Stomach (tissue), 9 donors: ENCODE results near the gene KLHL2. TPM values are rescaled to one million over a fixed set of nuclear protein-coding genes. Genes with fewer than 3 reads are reported as not detected.

Experiments used
- DNase-seq, 2 donors: peaks; one replicate each; pipeline versions ENCODE4 v3.0.0 to v3.0.0-alpha.2; 2013 to 2019
- H3K27ac ChIP-seq, 5 donors: fragments of 200-600 bp in 4 of 5; sonication (generic) in 4 of 5; one replicate each; pipeline ENCODE4 v1.5.1; 2013 to 2019; ENCODE audit warnings: mild to moderate bottlenecking in 1 of 5, moderate library complexity in 1 of 5
- H3K27me3 ChIP-seq, 3 donors: fragments of 200-600 bp; sonication (generic); one replicate each; pipeline ENCODE4 v1.5.1; 2017 to 2019; ENCODE audit warnings: mixed run types in 1 of 3
- H3K36me3 ChIP-seq, 4 donors: fragments of 200-600 bp; sonication (generic); 1 replicate in 3 of 4; 2 replicates in 1 of 4; pipeline ENCODE4 v1.5.1; 2016 to 2019
- H3K4me1 ChIP-seq, 4 donors: fragments of 200-600 bp; sonication (generic); one replicate each; pipeline ENCODE4 v1.5.1; 2016 to 2019
- H3K4me3 ChIP-seq, 4 donors: fragments of 200-600 bp; sonication (generic) in 3 of 4; one replicate each; pipeline ENCODE4 v1.5.1; 2016 to 2019; ENCODE audit warnings: mild to moderate bottlenecking in 1 of 4
- H3K9me3 ChIP-seq, 4 donors: fragments of 200-600 bp; sonication (generic); one replicate each; pipeline ENCODE4 v1.5.1; 2016 to 2019
- CTCF ChIP-seq, 7 experiments: fragments of 450-650 bp in 4 of 7; fragments of 200-600 bp in 3 of 7; sonication (generic) in 3 of 7; IDR thresholded peaks; one replicate each; pipeline ENCODE4 v1.5.1; 2016 to 2019; ENCODE audit warnings: antibody characterized with exemption in 7 of 7, control low read depth in 2 of 7, mild to moderate bottlenecking in 1 of 7
- EP300 ChIP-seq: sonication (generic); formaldehyde crosslinking; IDR thresholded peaks from one replicate; pipeline ENCODE4 v1.6.1; 2017; ENCODE audit warnings: antibody characterized with exemption
- POLR2A ChIP-seq, 4 donors: fragments of 450-650 bp; IDR thresholded peaks; one replicate each; pipeline ENCODE4 v1.6.1; 2016; ENCODE audit warnings: antibody characterized with exemption in 4 of 4, control low read depth in 2 of 4, mild to moderate bottlenecking in 1 of 4, moderate library complexity in 1 of 4
- POLR2AphosphoS5 ChIP-seq, 3 donors: sonication (generic); formaldehyde crosslinking; IDR thresholded peaks; one replicate each; pipeline ENCODE4 v1.6.1; 2016; ENCODE audit warnings: antibody characterized with exemption in 3 of 3
- WGBS, 5 donors: extraction: QIAGEN DNeasy Blood & Tissue Kit in 3 of 5; methylation state at CpG; one replicate each; pipeline versions ENCODE4 v1.1.5 to v1.1.7; 2013 to 2018; 5-methylcytosine and 5-hydroxymethylcytosine counted together
- intact Hi-C: fragments of 100-400 bp; cut with DNase I; formaldehyde crosslinking; loops from one replicate; pipeline ENCODE4 v1.15.1; 2023; ENCODE audit warnings: low total_unique reads
- polyA plus RNA-seq, 3 donors: library from polyadenylated mRNA; stranded (reverse); fragments of 200-250 nt; gene quantifications; one replicate each; pipeline ENCODE4 v1.2.3, GENCODE V29; 2013
- total RNA-seq, 5 donors: library from RNA; depleted of rRNA; stranded (reverse); fragments of >200 nt; gene quantifications; one replicate each; pipeline versions ENCODE4 v1.1.0 to v1.2.3, GENCODE V29; 2014 to 2016
- donor health status: healthy with polysubstance abuse.
- donor health status: Bipolar disorder and iron deficiency.
- donor health status: healthy.

Gene KLHL2
- total and polyA plus RNA-seq, 8 donors: 11.1 to 34.3 (median 15.1) TPM

- Histone ChIP-seq H3K27me3 (no peaks in the 10 kb centered on the region), H3K4me1 (peaks cover 12 to 60% (median 27%) of the 10 kb centered on the region in 4 donors), H3K36me3 (no peaks in the 10 kb centered on the region), H3K4me3 (peak overlapping the region; percentile 79 to 92 (median 86)), H3K27ac (peak overlapping the region; percentile 74 to 98 (median 91)), H3K9me3 (no peaks in the 10 kb centered on the region)
- intact Hi-C loops: no loop called here
- 0 to 1% (median 0%) methylated on average over 5 to 28 of the region's 28 CpGs for WGBS, 5 donors
- no peak for DNase-seq
- TF ChIP-seq POLR2AphosphoS5 (IDR thresholded peaks at IDR 0.05) (no peak), EP300 (no peak), CTCF (IDR thresholded peaks at IDR 0.05) (no peak), POLR2A (IDR thresholded peaks at IDR 0.05) (no peak)
These were observed 338 bp upstream of the KLHL2 start for GRCh38 chr4:165207016-165207430.

- peaks cover 12 to 70% (median 29%) of the 10 kb centered on the region in 4 donors for H3K4me1 ChIP-seq
- H3K4me3 ChIP-seq: peak overlapping the region; percentile 79 to 92 (median 86)
- no peaks in the 10 kb centered on the region for H3K9me3 ChIP-seq
- H3K36me3 ChIP-seq: no peaks in the 10 kb centered on the region
- TF ChIP-seq EP300: no peak
- no peak for TF ChIP-seq CTCF (IDR thresholded peaks at IDR 0.05)
- TF ChIP-seq POLR2AphosphoS5 (IDR thresholded peaks at IDR 0.05): no peak
- peak overlapping the region; percentile 78 to 98 (median 91) for H3K27ac ChIP-seq
- 3 to 10% (median 6%) methylated on average over 13 of the region's 13 CpGs for WGBS, 5 donors
- no peaks in the 10 kb centered on the region for H3K27me3 ChIP-seq
- intact Hi-C loops: no loop called here
- no peak for DNase-seq
These were observed 876 bp downstream of the KLHL2 start for GRCh38 chr4:165208221-165208652.

GRCh38 chr4:165208741-165209388, 1.5 kb downstream of the KLHL2 start:
- H3K27me3 ChIP-seq: no peaks in the 10 kb centered on the region
- H3K36me3 ChIP-seq: no peaks in the 10 kb centered on the region
- TF ChIP-seq EP300 (no peak), POLR2AphosphoS5 (IDR thresholded peaks at IDR 0.05) (no peak), POLR2A (IDR thresholded peaks at IDR 0.05) (no peak), CTCF (IDR thresholded peaks at IDR 0.05) (no peak)
- peak overlapping the region in 1 of 5 donors; percentile 78 for H3K27ac ChIP-seq
- intact Hi-C loops: no loop called here
- no peaks in the 10 kb centered on the region for H3K9me3 ChIP-seq
- no peak for DNase-seq
- 31 to 55% (median 39%) methylated on average over 10 of the region's 10 CpGs for WGBS, 5 donors
- H3K4me3 ChIP-seq: peak overlapping the region; percentile 79 to 92 (median 86)
- peaks cover 12 to 68% (median 29%) of the 10 kb centered on the region in 4 donors for H3K4me1 ChIP-seq

GRCh38 chr4:165209796-165210195, 2.4 kb downstream of the KLHL2 start:
- H3K4me3 ChIP-seq: peak overlapping the region in 1 of 4 donors; percentile 92
- WGBS, 5 donors: 65 to 87% (median 73%) methylated on average over 5 of the region's 5 CpGs
- DNase-seq: no peak
- H3K27me3 ChIP-seq: no peaks in the 10 kb centered on the region
- TF ChIP-seq EP300: no peak
- no peak for TF ChIP-seq CTCF (IDR thresholded peaks at IDR 0.05)
- no peak for TF ChIP-seq POLR2AphosphoS5 (IDR thresholded peaks at IDR 0.05)
- TF ChIP-seq POLR2A (IDR thresholded peaks at IDR 0.05): no peak
- intact Hi-C loops: no loop called here
- H3K27ac ChIP-seq: no peak overlapping the region
- no peaks in the 10 kb centered on the region for H3K9me3 ChIP-seq
- no peaks in the 10 kb centered on the region for H3K36me3 ChIP-seq
- peaks cover 12 to 70% (median 29%) of the 10 kb centered on the region in 4 donors for H3K4me1 ChIP-seq
